RWPE1 (cell line): Measurements from ENCODE around the gene FPGS.

Experiments used
- CTCF ChIA-PET: fragments of 350-600 bp; sonication (Branson Sonifier 250); formaldehyde crosslinking; extraction: SDS; loops from one replicate; lab custom pipeline; 2021; lab: Yijun Ruan, JAX
- POLR2A ChIA-PET: fragments of 400-600 bp; formaldehyde crosslinking; extraction: SDS; loops from one replicate; lab custom pipeline; 2020; ENCODE audit warnings: antibody characterized with exemption; ENCODE audit not compliant: low non-redundant PET; lab: Yijun Ruan, JAX
- DNase-seq: peaks from one replicate; pipeline ENCODE4 v3.0.0; 2012; ENCODE audit warnings: low spot score
- H3K27ac ChIP-seq: fragments of 450-650 bp; 2 replicates; pipeline ENCODE4 v1.5.1; 2017
- CTCF ChIP-seq: fragments of 450-650 bp; conservative IDR thresholded peaks from 2 replicates; pipeline ENCODE4 v1.5.1; 2017; ENCODE audit warnings: low read depth, mild to moderate bottlenecking

The FPGS gene

GRCh38 chr9:127863191-127863621 lies 60.5 kb downstream of the FPGS start:
- H3K27ac ChIP-seq = no peak overlapping the region
- TF ChIP-seq CTCF = no peak
- DNase-seq = no peak
- POLR2A ChIA-PET = no interaction called here
- CTCF ChIA-PET = no interaction called here
